ENCODE data around the gene FAM13A. TPM values are rescaled to one million over a fixed set of nuclear protein-coding genes. Genes with fewer than 3 reads are reported as not detected.
"Not testable (repeated sequence)": the region's sequence is repeated elsewhere in the genome, so short reads cannot be mapped to it uniquely, and the experiment has no call there.

Gene FAM13A
- 11.1 and 11.4 TPM in 2 replicates for total RNA-seq (2014; rRNA removed; shearing (Covaris generic))
- 10.6 and 12.1 TPM in 2 replicates for polyA plus RNA-seq (2015; cell fraction: cytosol; rRNA removed)
- 15.2 and 16.5 TPM in 2 replicates for polyA plus RNA-seq (2015; cell fraction: nucleus; rRNA removed)

DNA sequence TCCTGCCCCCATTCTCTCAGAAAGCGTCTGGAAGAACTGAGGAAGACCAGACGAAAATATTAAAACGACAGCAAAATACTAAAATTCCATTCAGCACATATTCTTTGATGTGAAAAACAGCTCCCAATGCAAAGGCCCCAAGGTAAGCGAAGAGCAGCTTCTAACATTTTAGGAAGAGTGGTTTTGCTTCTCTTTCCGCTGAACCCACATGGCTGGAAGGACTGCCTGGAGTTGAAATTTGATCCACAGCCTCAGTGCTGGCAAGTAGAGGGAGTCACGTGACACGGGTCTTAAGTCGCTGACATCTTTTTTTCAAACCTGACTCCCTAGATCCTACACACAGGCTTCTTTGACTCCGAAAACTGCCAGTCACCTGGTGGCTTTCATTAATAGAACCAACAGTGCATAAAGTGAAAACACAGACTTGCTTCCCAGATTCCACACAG is at the start of gene FAM13A:
FAM13A (minus strand) TSS at position 233 of the 446 bp plus-strand sequence; CDS start at position 12, 221 bp downstream.
- peak; percentile 91 for DNase-seq (ENCODE audit: low read depth)

DNA sequence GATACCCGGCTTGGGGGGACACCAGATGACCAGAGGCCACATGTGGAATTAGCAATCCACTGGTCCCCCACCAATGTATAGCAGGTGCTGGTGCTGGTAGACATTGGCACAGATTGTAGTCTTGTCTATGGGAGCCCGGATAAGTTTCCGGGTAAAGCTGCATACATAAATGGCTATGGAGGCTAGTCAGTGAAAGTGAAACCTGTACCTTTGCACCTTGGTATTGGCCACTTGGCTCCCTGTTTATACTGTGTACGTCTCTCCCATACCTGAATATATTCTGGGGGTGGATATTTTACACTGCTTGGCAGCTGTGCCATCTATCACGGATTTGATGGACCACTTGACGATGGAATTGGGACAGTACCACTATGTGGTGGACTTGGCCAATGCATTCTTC is 48.7 kb upstream of the FAM13A start:
- no peak for DNase-seq (ENCODE audit: low read depth)

DNA sequence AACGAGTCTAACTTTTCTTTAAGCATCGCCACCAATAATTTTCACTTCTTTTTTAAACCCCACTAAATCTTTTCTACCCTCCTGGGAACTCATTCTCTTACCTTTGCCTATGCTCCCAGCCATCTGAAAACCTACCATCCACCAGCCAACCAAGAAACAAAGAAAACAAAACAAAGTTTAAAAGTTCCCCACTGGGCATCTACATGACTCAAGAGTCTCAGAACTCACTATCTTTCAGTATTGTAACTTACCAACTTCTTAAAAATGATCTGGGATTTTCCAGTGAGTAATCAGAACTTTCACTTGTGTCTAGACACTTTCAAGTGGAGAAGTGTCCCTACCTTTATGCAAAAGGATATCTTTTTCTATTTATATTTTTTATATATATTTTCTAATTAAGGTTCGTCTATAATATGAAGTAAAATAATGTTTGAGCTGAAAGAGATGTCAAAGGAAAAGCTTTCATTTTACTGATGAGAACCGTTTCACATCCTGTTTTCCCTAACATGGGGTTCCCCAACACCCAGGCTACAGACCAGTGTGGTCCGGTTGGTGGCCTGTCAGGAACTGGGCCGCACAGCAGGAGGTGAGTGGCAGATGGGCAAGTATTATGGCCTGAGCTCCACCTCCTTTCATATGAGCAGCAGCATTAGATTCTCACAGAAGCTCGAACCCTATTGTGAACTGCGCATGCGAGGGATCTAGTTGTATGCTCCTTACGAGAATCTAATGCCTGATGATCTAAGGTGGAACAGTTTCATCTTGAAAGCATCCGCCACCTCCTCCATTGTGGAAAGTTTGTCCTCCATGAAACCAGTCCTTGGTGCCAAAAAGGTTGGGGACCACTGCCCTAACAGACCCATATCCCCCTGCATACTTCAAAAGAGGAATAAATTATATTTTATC is 44.5 kb upstream of the FAM13A start:
- no peak for DNase-seq (ENCODE audit: low read depth)

- DNase-seq (ENCODE audit: low read depth), result no peak
Measured at GRCh38 chr4:89100853-89101252, 43.9 kb upstream of the FAM13A start.

DNA sequence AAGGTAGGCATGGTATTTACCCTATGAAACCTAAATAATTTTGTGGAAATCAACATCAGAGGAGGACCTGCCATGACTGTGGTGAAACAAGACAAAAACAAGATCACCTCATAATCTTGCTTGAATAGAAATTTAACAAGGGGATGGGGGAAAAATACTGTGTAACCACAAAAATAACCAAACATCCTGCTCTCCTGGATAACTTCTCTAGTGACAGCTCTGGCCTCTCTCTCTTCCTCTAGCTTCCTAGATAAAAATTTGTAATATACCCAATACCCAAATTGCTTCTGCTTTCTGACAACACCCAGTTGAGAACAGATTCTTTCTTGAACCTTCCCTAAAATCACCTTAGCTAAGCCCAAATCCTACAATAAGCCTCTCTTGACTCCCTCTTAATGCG is 42.5 kb upstream of the FAM13A start:
- DNase-seq (ENCODE audit: low read depth), result no peak

DNA sequence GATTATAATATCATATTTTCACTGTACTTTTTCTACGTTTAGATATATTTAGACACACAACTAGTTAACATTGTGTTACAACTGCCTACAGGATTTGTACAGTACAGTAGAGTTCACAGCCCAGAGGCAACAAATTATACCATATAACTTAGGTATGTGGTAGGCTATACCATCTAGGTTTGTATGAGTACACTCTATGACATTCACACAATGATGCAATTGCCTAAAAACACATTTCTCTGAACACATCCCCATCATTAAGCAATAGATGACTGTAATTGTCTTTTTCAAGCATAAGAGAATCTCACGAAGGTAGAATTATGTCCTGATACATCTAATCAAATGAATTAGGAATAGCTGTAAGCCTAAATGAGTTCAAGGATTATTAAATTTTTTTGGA is 42.0 kb upstream of the FAM13A start:
- DNase-seq (ENCODE audit: low read depth), result no peak

DNA sequence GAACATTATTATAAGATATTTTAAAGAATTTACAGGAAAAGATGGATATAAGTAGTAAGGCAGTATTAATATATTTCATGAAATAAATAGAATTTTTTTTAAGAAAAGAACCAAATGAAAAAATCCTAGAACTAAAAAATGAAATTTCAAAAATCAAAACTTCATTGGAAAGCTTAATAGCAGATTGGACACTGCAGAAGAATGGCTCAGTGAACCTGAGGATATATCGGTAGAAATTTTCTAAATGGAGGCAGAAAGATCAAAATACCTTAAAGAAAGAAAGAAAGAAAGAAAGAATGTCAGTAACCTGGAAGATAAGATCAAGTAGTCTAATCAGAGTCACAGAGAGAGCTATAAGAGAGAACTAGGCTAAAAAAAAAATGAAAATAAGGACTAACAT is 21.3 kb upstream of the FAM13A start:
- no peak for DNase-seq (ENCODE audit: low read depth)

GRCh38 chr4:89077761-89078160 is 20.8 kb upstream of the FAM13A start:
- DNase-seq (ENCODE audit: low read depth), result no peak

DNA sequence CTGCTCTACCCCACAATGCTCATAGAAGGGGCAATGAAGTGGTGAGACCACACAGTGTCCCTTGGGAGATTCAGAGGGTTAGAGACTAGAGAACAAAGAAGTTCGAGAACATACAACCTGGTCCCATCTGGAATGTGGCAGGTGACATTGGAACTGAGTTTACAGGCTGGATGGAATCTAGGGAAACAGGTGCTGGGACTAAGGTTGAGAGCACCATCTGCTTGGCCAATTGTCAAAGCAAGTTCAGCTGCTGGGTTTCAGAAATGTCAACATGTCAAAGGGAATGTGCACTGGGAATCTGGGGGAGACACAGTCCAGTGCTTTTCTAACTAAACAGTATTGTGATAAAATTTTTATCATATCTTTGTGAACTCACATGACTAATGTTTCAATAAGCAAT is 15.9 kb upstream of the FAM13A start:
- DNase-seq (ENCODE audit: low read depth), result no peak

DNA sequence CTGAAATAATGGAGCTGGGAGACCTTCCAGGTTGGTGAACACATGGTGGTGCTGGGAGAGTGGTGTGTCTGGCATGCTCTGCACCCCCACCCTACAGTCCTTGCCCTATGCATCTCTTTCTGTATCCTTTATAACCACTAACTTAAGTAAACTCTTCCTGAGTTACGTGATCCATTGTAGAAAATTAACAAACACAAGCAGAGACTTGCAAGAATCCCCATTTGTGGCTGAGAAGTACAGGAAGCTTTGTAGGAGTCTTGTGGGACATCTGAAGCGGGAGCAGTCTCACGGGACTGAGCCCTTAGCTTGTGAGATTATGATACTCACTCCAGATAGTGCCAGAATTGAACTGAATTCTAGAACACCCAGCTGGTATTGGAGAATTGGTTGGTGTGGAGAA is 14.3 kb upstream of the FAM13A start:
- no peak for DNase-seq (ENCODE audit: low read depth)

GRCh38 chr4:89070041-89070440 is 13.1 kb upstream of the FAM13A start:
- no peak for DNase-seq (ENCODE audit: low read depth)

DNA sequence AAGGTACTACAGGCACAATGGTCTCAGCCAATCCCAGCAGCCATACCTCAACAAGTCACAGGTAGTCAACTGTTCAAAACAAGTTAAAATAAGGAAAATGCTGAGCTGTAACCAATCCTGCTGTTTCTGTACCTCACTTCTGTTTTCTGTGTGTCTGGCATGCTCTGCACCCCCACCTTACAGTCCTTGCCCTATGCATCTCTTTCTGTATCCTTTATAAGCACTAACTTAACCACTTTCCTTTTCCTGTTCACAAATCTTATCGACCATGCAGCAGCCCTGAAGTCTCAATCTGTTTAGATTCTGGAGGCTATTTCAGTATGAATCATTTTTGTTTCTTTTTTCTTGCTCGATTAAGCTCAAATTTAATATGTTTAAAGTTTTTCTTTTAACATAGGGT is 12.5 kb upstream of the FAM13A start:
- no peak for DNase-seq (ENCODE audit: low read depth)

GRCh38 chr4:89067417-89067816 is 10.4 kb upstream of the FAM13A start:
- no peak for DNase-seq (ENCODE audit: low read depth)

DNA sequence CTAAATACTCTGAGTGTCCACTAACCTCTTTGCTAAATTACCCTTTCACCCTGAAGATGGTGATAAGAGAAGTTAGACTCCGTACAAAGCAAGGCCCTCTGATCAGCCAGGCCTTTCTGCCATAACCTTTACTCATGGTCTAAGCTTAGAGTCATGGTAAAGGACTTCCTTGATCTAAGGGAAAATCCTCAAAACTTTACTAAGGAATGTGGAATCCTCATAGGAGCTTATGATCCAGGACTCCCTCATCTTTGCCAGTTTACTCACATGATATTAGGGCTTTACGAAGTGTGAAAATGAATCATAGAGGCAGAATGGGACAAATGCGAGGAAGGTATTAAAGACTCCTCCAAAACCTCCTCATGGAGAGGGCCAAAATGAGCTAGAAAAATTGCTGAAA is 7.9 kb upstream of the FAM13A start:
- no peak for DNase-seq (ENCODE audit: low read depth)

DNA sequence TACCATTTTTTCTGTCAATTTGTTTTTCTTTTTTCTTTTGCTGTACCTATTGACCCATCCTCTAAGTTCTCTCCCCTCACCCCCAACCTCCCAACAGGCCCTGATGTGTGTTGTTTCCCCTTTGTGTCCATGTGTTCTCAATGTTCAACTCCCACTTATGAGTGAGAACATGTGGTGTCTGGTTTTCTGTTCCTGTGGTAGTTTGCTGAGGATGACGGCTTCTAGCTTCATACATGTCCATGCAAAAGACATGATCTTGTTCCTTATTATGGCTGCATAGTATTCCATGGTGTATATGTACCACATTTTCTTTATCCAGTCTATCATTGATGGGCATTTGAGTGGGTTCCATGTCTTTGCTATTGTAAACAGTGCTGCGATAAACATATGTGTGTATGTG is 859 bp upstream of the FAM13A start:
- not testable (repeated sequence) for DNase-seq (ENCODE audit: low read depth)

GRCh38 chr4:89056292-89056952 is 563 bp downstream of the FAM13A start:
- DNase-seq (ENCODE audit: low read depth), result no peak

- DNase-seq (ENCODE audit: low read depth), result no peak
Measured at GRCh38 chr4:89055157-89056080, 1.6 kb downstream of the FAM13A start.

DNA sequence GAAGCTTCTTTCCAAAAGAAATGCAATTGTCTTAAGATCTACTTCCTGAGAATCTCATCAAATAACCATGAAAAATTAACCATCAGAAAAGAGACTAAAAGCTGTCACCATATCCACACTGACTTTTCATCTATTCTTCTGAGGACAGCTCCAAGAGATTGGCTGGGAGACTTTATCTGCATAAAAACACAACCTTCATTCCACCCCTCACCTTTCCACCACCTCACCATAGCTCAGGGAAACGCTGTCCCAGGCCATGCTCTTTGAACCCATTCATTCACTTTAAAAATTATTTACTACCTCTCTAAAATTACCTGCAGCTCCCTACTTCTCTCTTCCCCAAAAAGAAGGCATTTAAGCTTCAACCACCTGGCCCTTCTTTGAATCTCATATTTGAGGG is 2.4 kb downstream of the FAM13A start:
- no peak for DNase-seq (ENCODE audit: low read depth)

DNA sequence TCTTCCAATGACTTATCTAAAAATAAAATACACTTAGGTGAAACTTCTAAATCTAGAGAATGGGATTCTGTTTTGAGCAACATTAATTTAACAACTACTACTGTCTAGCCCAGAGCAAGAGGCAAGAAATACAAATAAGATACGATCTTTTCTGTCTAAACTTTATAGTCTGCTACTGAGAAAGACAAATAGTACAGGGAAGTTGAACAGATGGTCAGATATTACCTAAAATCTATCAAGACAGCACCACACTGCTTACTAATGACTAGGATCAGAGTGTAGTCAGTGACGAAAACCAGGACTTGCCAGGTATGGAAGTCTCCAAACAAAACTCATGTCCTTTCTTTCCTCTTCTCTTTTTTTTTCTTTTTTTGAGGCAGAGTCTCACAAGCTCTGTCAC is 7.1 kb downstream of the FAM13A start:
- DNase-seq (ENCODE audit: low read depth), result no peak

DNA sequence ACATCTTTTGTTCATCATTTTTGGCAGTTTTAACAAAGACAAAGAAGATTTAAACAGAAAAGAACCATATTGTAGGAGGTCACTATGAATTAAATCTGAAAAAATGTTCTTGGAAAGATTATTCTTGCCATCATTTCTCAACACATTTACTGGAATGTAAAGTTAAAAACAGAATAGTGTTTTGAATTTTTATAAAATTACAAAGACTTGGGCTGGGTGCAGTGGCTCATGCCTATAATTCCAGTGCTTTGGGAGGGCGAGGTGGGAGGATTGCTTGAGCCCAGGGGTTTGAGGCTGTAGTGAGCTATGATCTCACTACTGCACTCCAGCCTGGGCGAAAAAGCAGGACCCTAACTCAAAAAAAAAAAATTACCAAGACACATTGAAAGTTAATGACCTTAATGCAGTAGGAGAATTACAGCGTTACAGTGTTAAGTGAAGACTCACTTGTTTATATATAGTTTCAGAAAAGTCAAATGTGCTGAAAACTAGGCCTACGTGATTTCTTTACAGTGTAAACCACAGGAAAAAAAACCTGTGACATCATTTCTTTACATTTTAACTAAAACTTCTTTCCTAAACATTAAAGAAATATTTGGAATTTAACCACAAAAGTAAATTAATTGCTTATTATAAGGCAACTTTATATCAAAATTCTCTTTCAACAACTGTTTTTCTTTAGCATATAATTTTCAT is 7.9 kb downstream of the FAM13A start:
- no peak for DNase-seq (ENCODE audit: low read depth)

All from HT1080 (cell line).